BE2C (cell line): ENCODE measurements around the gene IGSF5.
A peak's percentile ranks its signal among the peaks of the same experiment; 100 is the strongest.

Experiments
- DNase-seq: peaks from one replicate; pipeline ENCODE4 v3.0.0-alpha.2; 2020
- H3K27me3 ChIP-seq: fragments of 250-450 bp; sonication (Bioruptor Pico); 2 replicates; pipeline ENCODE4 v1.5.1; 2020; ENCODE audit warnings: mild to moderate bottlenecking
- H3K36me3 ChIP-seq: fragments of 250-450 bp; sonication (Bioruptor Pico); 2 replicates; pipeline ENCODE4 v1.5.1; 2020; ENCODE audit warnings: mild to moderate bottlenecking
- H3K4me1 ChIP-seq: fragments of 250-450 bp; sonication (Bioruptor Pico); 2 replicates; pipeline ENCODE4 v1.5.1; 2020
- H3K4me3 ChIP-seq: 2 replicates; pipeline ENCODE4 v1.5.1; 2011; ENCODE audit warnings: low read depth, low read length
- H3K9me3 ChIP-seq: fragments of 250-450 bp; sonication (Bioruptor Pico); 2 replicates; pipeline ENCODE4 v1.5.1; 2020
- TF ChIP-seq, protein P1 (sequence below): IDR thresholded peaks from 2 replicates; pipeline ENCODE4 v1.5.1; 2012; ENCODE audit warnings: mild to moderate bottlenecking, low read depth, low read length

Gene IGSF5

DNA sequence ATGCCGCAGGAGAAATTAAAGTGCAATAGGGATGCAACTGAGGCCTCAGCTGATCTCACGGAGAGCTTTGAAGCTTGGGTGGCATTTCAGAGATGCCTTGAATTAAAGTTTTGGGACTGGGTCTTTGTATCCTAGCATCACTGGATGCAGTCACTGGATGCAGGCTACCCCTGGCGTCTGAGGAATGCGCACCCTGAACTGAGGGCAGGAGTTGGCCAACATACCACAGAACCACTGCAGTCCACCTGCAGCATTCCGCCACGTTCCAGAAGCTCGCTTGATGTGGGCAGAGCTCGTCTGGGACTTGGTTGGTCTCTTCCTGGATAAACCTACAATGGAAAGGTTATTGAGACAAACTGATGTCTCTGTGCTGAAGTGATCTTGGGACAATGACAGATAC, 34.1 kb upstream of the IGSF5 start:
- no peaks in the 10 kb centered on the region for H3K4me1 ChIP-seq
- no peak for DNase-seq
- TF ChIP-seq, protein P1, sequence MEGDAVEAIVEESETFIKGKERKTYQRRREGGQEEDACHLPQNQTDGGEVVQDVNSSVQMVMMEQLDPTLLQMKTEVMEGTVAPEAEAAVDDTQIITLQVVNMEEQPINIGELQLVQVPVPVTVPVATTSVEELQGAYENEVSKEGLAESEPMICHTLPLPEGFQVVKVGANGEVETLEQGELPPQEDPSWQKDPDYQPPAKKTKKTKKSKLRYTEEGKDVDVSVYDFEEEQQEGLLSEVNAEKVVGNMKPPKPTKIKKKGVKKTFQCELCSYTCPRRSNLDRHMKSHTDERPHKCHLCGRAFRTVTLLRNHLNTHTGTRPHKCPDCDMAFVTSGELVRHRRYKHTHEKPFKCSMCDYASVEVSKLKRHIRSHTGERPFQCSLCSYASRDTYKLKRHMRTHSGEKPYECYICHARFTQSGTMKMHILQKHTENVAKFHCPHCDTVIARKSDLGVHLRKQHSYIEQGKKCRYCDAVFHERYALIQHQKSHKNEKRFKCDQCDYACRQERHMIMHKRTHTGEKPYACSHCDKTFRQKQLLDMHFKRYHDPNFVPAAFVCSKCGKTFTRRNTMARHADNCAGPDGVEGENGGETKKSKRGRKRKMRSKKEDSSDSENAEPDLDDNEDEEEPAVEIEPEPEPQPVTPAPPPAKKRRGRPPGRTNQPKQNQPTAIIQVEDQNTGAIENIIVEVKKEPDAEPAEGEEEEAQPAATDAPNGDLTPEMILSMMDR = no peak
- H3K9me3 ChIP-seq = no peaks in the 10 kb centered on the region
- no peak overlapping the region for H3K4me3 ChIP-seq
- no peaks in the 10 kb centered on the region for H3K27me3 ChIP-seq
- H3K36me3 ChIP-seq = no peaks in the 10 kb centered on the region

DNA sequence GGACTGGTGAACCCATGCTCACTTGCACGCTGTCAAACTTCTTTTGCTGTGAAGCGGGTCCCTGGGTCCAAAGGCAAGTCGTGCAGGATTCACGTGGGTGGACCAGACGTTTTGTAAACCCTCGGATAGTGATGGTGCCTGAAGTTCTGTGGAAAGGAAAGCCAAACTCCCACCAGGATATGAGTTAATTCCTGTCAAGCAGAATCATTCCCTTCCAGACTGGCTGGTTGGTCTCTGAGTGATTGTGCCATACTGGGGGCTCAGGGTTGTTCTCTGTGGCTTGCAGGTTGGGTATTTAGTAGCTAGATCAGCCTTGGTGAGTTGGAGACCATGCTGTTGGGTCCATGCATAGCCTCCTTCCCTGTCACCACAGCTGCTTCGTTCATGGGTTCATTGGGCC, 32.7 kb upstream of the IGSF5 start:
- no peak for DNase-seq
- H3K9me3 ChIP-seq = no peaks in the 10 kb centered on the region
- H3K4me3 ChIP-seq = no peak overlapping the region
- H3K27me3 ChIP-seq = no peaks in the 10 kb centered on the region
- TF ChIP-seq, protein P1 = no peak
- H3K4me1 ChIP-seq = no peaks in the 10 kb centered on the region
- H3K36me3 ChIP-seq = no peaks in the 10 kb centered on the region

DNA sequence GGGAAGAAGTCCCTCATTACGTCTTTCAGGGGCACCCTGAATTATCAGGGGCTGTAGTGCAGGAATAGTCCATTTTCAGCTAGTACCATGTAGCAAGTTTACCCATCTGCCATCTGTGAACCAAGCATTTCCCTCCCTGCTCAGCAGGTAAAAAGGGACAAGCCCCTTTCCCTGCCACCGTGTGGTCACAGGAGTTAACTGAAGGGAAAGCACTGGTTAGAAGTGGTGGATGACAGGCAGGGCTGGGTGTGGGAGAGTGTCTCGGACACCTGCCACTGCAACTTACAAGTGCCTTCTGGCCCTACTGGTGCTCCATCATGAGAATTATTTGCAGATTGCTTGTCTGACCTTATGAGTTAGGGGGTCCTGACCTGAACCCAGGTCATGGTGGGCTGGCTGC, 32.0 kb upstream of the IGSF5 start:
- Histone ChIP-seq H3K4me1 (no peaks in the 10 kb centered on the region), H3K36me3 (no peaks in the 10 kb centered on the region), H3K9me3 (no peaks in the 10 kb centered on the region), H3K27me3 (no peaks in the 10 kb centered on the region), H3K4me3 (no peak overlapping the region)
- DNase-seq = no peak
- TF ChIP-seq, protein P1 = no peak

DNA sequence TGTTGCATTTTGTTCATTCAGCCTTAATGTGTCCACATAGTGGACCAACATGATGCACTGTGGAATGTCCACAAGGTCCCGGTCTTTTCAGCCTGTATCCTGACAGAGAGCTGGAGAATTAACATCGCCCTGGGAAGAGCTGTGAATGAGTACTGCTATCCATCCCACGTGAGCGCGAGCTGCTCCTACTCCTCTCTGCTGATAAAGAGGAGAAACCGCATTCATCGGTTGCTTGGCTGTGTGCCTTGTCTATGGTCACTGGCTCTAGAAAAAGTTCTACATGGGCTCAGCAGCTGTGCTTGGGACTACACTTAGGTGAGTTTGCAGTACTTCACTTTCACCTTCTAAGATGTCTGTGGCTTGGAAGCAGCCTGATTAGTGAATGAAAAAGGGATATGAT, 31.1 kb upstream of the IGSF5 start:
- no peak for DNase-seq
- TF ChIP-seq, protein P1 = no peak
- no peaks in the 10 kb centered on the region for H3K4me1 ChIP-seq
- H3K9me3 ChIP-seq = no peaks in the 10 kb centered on the region
- no peaks in the 10 kb centered on the region for H3K36me3 ChIP-seq
- no peak overlapping the region for H3K4me3 ChIP-seq
- no peaks in the 10 kb centered on the region; the same call in 1 of the 2 replicates for H3K27me3 ChIP-seq

DNA sequence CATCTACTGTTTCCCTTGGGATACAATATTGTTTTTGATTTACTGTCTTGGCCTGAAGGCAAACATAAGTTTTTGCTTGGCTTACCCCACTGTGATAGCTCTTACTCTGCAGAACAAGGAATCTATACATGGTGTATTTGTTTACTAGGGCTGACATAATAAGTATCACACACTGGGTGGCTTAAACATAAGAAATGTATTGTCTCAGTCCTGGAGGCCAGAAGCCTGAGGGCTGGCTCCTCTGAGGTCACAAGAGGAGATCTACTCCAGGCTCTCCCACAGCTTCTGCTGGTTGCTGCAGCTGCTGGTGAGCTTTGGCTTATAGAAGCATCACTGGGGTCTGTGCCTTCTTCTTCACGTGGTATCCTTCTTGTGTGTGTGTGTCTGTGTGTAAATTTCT, 30.7 kb upstream of the IGSF5 start:
- TF ChIP-seq, protein P1 = no peak
- DNase-seq = no peak

DNA sequence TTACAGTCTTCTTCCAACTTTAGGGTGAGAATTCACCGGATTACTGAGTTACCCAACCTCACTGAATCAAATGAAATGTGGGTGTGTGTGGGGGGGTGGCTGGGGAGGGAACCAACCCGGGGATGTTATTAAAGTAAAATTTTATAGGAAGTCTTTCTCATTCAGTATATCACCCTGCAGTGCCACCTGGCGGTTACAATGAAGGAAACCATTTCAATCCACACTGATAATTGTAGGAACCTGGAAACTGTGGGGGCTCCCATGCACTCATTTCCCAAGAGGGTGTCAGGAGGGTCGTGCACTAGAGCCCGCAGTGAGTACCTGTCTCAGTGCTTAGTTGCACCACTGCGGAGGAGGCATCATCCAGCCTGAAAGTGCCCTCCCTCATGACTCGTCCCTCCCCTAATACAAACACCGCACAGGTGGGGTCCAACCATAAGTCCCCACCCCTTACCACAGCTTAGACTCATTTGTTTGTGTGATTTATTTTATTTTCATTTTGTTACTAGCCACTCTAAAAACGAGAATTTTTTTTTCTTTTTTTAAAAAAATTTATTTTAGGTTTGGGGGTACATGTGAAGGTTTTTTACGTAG, 29.1 kb upstream of the IGSF5 start:
- DNase-seq = peak; percentile 64
- Histone ChIP-seq H3K27me3 (no peaks in the 10 kb centered on the region; the same call in 1 of the 2 replicates), H3K9me3 (no peaks in the 10 kb centered on the region), H3K4me3 (no peak overlapping the region), H3K36me3 (no peaks in the 10 kb centered on the region), H3K4me1 (no peaks in the 10 kb centered on the region)
- TF ChIP-seq, protein P1 = peak; percentile 67

More for the DNA sequence above, 30.7 kb upstream of the IGSF5 start:
- H3K4me3 ChIP-seq = no peak overlapping the region
- no peaks in the 10 kb centered on the region for H3K4me1 ChIP-seq
- no peaks in the 10 kb centered on the region for H3K36me3 ChIP-seq
- no peaks in the 10 kb centered on the region; the same call in 1 of the 2 replicates for H3K27me3 ChIP-seq
- no peaks in the 10 kb centered on the region for H3K9me3 ChIP-seq
